Measurements from ENCODE around the gene C1orf226.

Gene C1orf226

GRCh38 chr1:162384601-162385279, 3.2 kb downstream of the C1orf226 start:
- DNase-seq (ENCODE audit: low read depth), result no peak

- no peak for DNase-seq (ENCODE audit: low read depth)
These were observed 3.7 kb downstream of the C1orf226 start for GRCh38 chr1:162385280-162385623.

- DNase-seq (ENCODE audit: low read depth), result no peak
These were observed 4.2 kb downstream of the C1orf226 start for GRCh38 chr1:162385702-162386101.

- DNase-seq (ENCODE audit: low read depth), result no peak
These were observed 5.0 kb downstream of the C1orf226 start for GRCh38 chr1:162386292-162387225.

- DNase-seq (ENCODE audit: low read depth), result no peak
These were observed 5.9 kb downstream of the C1orf226 start for GRCh38 chr1:162387226-162388082.

- DNase-seq (ENCODE audit: low read depth), result no peak
These were observed 6.6 kb downstream of the C1orf226 start for GRCh38 chr1:162388083-162388594.

GRCh38 chr1:162388615-162389014, 7.1 kb downstream of the C1orf226 start:
- DNase-seq (ENCODE audit: low read depth), result no peak

- DNase-seq (ENCODE audit: low read depth), result no peak
These were observed 7.7 kb downstream of the C1orf226 start for GRCh38 chr1:162389021-162389818.

- DNase-seq (ENCODE audit: low read depth), result no peak
These were observed 8.4 kb downstream of the C1orf226 start for GRCh38 chr1:162389971-162390370.

- DNase-seq (ENCODE audit: low read depth), result no peak
These were observed 9.1 kb downstream of the C1orf226 start for GRCh38 chr1:162390396-162391185.

- no peak for DNase-seq (ENCODE audit: low read depth)
These were observed 10.4 kb downstream of the C1orf226 start for GRCh38 chr1:162391790-162392563.

- no peak for DNase-seq (ENCODE audit: low read depth)
These were observed 14.8 kb downstream of the C1orf226 start for GRCh38 chr1:162396201-162396906.

GRCh38 chr1:162397039-162397448, 15.5 kb downstream of the C1orf226 start:
- DNase-seq (ENCODE audit: low read depth), result no peak

- DNase-seq (ENCODE audit: low read depth), result no peak
These were observed 16.5 kb downstream of the C1orf226 start for GRCh38 chr1:162397943-162398560.

GRCh38 chr1:162398999-162399580, 17.6 kb downstream of the C1orf226 start:
- no peak for DNase-seq (ENCODE audit: low read depth)

- no peak for DNase-seq (ENCODE audit: low read depth)
These were observed 19.3 kb downstream of the C1orf226 start for GRCh38 chr1:162400790-162401355.

GRCh38 chr1:162404550-162405160, 23.1 kb downstream of the C1orf226 start:
- DNase-seq (ENCODE audit: low read depth), result no peak

Data from stimulated activated CD8-positive, alpha-beta memory T cell treated with anti-CD3 and anti-CD28 coated beads, Interleukin-12 subunit alpha, Interleukin-12 subunit beta, amount 100 ng/mL, for 1 hour (primary cell).